ENCODE results near the gene ADAMTS17.

ADAMTS17 gene

GRCh38 chr15:99976000-99976399 lies 365.8 kb downstream of the ADAMTS17 start:
- TF ChIP-seq, protein P1, sequence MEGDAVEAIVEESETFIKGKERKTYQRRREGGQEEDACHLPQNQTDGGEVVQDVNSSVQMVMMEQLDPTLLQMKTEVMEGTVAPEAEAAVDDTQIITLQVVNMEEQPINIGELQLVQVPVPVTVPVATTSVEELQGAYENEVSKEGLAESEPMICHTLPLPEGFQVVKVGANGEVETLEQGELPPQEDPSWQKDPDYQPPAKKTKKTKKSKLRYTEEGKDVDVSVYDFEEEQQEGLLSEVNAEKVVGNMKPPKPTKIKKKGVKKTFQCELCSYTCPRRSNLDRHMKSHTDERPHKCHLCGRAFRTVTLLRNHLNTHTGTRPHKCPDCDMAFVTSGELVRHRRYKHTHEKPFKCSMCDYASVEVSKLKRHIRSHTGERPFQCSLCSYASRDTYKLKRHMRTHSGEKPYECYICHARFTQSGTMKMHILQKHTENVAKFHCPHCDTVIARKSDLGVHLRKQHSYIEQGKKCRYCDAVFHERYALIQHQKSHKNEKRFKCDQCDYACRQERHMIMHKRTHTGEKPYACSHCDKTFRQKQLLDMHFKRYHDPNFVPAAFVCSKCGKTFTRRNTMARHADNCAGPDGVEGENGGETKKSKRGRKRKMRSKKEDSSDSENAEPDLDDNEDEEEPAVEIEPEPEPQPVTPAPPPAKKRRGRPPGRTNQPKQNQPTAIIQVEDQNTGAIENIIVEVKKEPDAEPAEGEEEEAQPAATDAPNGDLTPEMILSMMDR (IDR thresholded peaks at IDR 0.05; ENCODE audit: low read depth, low read length): no peak
- in situ Hi-C loops (cut with HindIII; ENCODE audit: low sequenced_read_pairs): no loop called here
- no peak for DNase-seq (ENCODE audit: low read depth, low spot score)
- no peak overlapping the region for H3K4me3 ChIP-seq (ENCODE audit: low read depth, low read length)

GRCh38 chr15:99974246-99974645 lies 367.5 kb downstream of the ADAMTS17 start:
- TF ChIP-seq, protein P1 (IDR thresholded peaks at IDR 0.05; ENCODE audit: low read depth, low read length): no peak
- H3K4me3 ChIP-seq (ENCODE audit: low read depth, low read length): no peak overlapping the region
- in situ Hi-C loops (cut with HindIII; ENCODE audit: low sequenced_read_pairs): no loop called here
- DNase-seq (ENCODE audit: low read depth, low spot score): no peak

DNA sequence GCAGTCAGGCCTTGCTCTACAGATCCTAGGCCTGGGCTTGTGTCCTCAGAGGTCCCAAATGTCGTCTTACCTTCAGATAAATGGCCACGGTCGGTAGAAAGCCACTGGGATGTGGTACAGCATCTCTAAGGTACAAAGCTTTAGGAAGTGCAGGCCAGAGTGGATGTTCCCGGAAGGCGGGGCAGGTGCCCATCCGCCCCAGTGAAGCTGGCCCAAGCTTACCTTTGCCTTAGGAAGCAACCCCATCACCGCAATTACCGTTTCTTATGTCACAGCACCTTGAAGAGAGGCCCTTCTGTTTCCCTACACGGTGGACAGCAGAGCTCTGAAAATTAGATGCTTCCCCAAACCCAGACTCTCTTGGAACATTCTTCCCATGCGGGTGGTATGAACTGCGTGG lies 368.4 kb downstream of the ADAMTS17 start:
- in situ Hi-C loops (cut with HindIII; ENCODE audit: low sequenced_read_pairs): no loop called here
- TF ChIP-seq, protein P1 (IDR thresholded peaks at IDR 0.05; ENCODE audit: low read depth, low read length): no peak
- DNase-seq (ENCODE audit: low read depth, low spot score): no peak
- no peak overlapping the region for H3K4me3 ChIP-seq (ENCODE audit: low read depth, low read length)

- in situ Hi-C loops (cut with HindIII; ENCODE audit: low sequenced_read_pairs): no loop called here
Observed at GRCh38 chr15:99970891-99971430, 370.8 kb downstream of the ADAMTS17 start.

GRCh38 chr15:99969261-99969920 lies 372.4 kb downstream of the ADAMTS17 start:
- TF ChIP-seq, protein P1 (IDR thresholded peaks at IDR 0.05; ENCODE audit: low read depth, low read length): no peak
- H3K4me3 ChIP-seq (ENCODE audit: low read depth, low read length): no peak overlapping the region
- DNase-seq (ENCODE audit: low read depth, low spot score): no peak
- in situ Hi-C loops (cut with HindIII; ENCODE audit: low sequenced_read_pairs): no loop called here

More at GRCh38 chr15:99970891-99971430, 370.8 kb downstream of the ADAMTS17 start:
- H3K4me3 ChIP-seq (ENCODE audit: low read depth, low read length): no peak overlapping the region
- TF ChIP-seq, protein P1 (IDR thresholded peaks at IDR 0.05; ENCODE audit: low read depth, low read length): no peak
- no peak for DNase-seq (ENCODE audit: low read depth, low spot score)

GRCh38 chr15:99967841-99968371 lies 373.9 kb downstream of the ADAMTS17 start:
- DNase-seq (ENCODE audit: low read depth, low spot score): no peak
- no peak overlapping the region for H3K4me3 ChIP-seq (ENCODE audit: low read depth, low read length)
- TF ChIP-seq, protein P1 (IDR thresholded peaks at IDR 0.05; ENCODE audit: low read depth, low read length): no peak
- in situ Hi-C loops (cut with HindIII; ENCODE audit: low sequenced_read_pairs): no loop called here

Measured in astrocyte of the spinal cord (primary cell).